Right lobe of liver (tissue), 4 donors: ENCODE measurements around the gene C3orf20.

Source experiments
- POLR2A ChIP-seq: fragments of 450-650 bp; IDR thresholded peaks from one replicate; pipeline ENCODE4 v1.6.1; 2017; ENCODE audit warnings: antibody characterized with exemption, mild to moderate bottlenecking
- TF ChIP-seq, protein P1 (sequence below), 4 donors: fragments of 200-600 bp in 3 of 4; fragments of 450-650 bp in 1 of 4; IDR thresholded peaks; one replicate each; pipeline versions ENCODE4 v1.5.1 to v1.8.0; 2016 to 2022; ENCODE audit warnings: antibody characterized with exemption in 4 of 4, mild to moderate bottlenecking in 2 of 4
- donor health status: DM: no; HTN: no; CAD: no.
- donor health status: DM: no; HTN: no; CAD: no.
- donor health status: DM: no; HTN: yes; CAD: no.

DNA sequence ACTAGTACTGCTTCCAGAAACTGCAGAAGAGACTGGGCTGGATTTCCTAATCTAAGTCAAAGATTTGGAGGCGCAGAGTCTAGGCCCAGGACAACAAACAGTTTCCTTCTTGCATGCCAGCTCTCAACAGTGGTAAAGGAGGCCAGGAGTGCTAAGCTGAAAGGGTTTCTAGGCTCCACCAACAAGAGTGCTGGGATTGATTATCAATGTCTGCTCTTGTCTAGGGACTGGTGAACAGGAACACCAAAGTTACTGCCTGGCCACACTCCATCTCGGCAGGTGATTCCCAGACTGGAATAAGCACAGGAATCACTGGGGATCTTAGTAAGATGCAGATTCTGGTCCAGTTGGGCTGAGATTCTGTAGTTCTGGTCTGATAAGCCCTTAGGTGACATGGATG is 121.1 kb downstream of the C3orf20 start:
- TF ChIP-seq, protein P1, sequence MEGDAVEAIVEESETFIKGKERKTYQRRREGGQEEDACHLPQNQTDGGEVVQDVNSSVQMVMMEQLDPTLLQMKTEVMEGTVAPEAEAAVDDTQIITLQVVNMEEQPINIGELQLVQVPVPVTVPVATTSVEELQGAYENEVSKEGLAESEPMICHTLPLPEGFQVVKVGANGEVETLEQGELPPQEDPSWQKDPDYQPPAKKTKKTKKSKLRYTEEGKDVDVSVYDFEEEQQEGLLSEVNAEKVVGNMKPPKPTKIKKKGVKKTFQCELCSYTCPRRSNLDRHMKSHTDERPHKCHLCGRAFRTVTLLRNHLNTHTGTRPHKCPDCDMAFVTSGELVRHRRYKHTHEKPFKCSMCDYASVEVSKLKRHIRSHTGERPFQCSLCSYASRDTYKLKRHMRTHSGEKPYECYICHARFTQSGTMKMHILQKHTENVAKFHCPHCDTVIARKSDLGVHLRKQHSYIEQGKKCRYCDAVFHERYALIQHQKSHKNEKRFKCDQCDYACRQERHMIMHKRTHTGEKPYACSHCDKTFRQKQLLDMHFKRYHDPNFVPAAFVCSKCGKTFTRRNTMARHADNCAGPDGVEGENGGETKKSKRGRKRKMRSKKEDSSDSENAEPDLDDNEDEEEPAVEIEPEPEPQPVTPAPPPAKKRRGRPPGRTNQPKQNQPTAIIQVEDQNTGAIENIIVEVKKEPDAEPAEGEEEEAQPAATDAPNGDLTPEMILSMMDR (IDR thresholded peaks at IDR 0.05): no peak
- TF ChIP-seq POLR2A: no peak
